Activated T-helper 9 cell treated with anti-CD3 and anti-CD28 coated beads, Interleukin-2, amount 50 U/mL, for 16 hours (primary cell): ENCODE data around the gene ZBTB42.
A peak's percentile ranks its signal among the peaks of the same experiment; 100 is the strongest.

Source experiments
- DNase-seq: peaks from one replicate; pipeline ENCODE4 v3.0.0-alpha.2; 2020; ENCODE audit warnings: low read depth

Gene ZBTB42

GRCh38 chr14:104800771-104801519 is at the start of gene ZBTB42:
Gene ZBTB42 (plus strand): TSS chr14:104801101. CDS start chr14:104801198, 97 bp downstream.
- peak; percentile 51 for DNase-seq

- peak; percentile 18 for DNase-seq
Observed at GRCh38 chr14:104751539-104752422, 49.1 kb upstream of the ZBTB42 start.

GRCh38 chr14:104752423-104752734 is 48.5 kb upstream of the ZBTB42 start:
- no peak for DNase-seq

- peak; percentile 99 for DNase-seq
Observed at GRCh38 chr14:104752735-104753527, 48.0 kb upstream of the ZBTB42 start, which contains the start of gene SIVA1. Gene SIVA1 (plus strand): TSS chr14:104753147. CDS start chr14:104753202, 55 bp downstream.

- DNase-seq: no peak
Observed at GRCh38 chr14:104753528-104754212, 47.2 kb upstream of the ZBTB42 start.

- no peak for DNase-seq
Observed at GRCh38 chr14:104754213-104754851, 46.6 kb upstream of the ZBTB42 start.

- DNase-seq: no peak
Observed at GRCh38 chr14:104755621-104756020, 45.3 kb upstream of the ZBTB42 start.

- no peak for DNase-seq
Observed at GRCh38 chr14:104756477-104757237, 44.2 kb upstream of the ZBTB42 start.

- no peak for DNase-seq
Observed at GRCh38 chr14:104757238-104757585, 43.7 kb upstream of the ZBTB42 start.

- DNase-seq: no peak
Observed at GRCh38 chr14:104757681-104758392, 43.1 kb upstream of the ZBTB42 start.

GRCh38 chr14:104758981-104759969 is 41.6 kb upstream of the ZBTB42 start:
- DNase-seq: no peak

GRCh38 chr14:104765517-104765916 is 35.4 kb upstream of the ZBTB42 start:
- no peak for DNase-seq

- no peak for DNase-seq
Observed at GRCh38 chr14:104766256-104766862, 34.5 kb upstream of the ZBTB42 start.

- DNase-seq: no peak
Observed at GRCh38 chr14:104766863-104767633, 33.9 kb upstream of the ZBTB42 start.

GRCh38 chr14:104767634-104767918 is 33.3 kb upstream of the ZBTB42 start:
- no peak for DNase-seq

GRCh38 chr14:104768437-104769323 is 32.2 kb upstream of the ZBTB42 start:
- DNase-seq: peak; percentile 87
